ENCODE measurements around the gene COL6A5.

The COL6A5 gene

DNA sequence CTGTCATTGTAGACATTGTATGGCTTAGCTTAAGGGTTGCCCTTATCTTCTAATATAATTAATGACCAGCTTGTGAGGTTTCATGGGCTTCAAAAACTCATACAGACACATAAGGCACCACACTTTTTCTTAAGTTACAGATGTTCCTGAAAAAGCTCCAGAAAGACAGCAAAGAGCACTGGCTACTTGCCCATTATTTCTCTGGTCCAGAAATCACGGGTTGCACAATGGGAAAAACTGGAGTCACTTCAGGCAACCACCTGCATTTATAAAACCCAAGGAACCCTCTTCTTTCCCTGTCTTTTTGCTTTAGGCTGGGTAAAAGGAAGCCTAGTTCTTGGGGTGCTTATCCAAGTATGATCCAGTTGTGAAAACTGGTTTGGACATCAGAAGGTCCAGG lies 169.2 kb downstream of the COL6A5 start:
- Histone ChIP-seq H3K27me3 (ENCODE audit: insufficient read depth, low read length) (no peaks in the 10 kb centered on the region), H3F3A (ENCODE audit: insufficient read depth, low read length) (no peaks in the 10 kb centered on the region), H3K27ac (ENCODE audit: low read depth, low read length, poor library complexity, severe bottlenecking) (no peak overlapping the region)

DNA sequence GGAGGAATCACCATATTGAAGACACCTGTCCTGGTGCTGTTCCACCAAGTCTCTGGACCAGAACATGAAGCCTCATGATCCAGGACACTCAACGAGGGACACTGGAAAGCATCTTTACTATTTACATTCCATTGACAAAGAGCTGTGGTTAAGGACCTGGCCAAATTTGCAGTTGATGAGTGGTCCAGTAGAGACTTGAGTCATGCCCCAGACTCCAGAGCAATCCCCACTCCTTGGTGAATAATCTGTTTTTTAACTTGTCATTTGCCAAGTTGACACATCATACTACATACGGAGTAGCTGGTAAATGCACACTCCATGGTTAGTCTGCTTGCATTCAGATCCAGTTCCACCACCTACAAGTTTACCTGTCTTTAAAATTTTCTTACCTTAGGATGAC lies 170.3 kb downstream of the COL6A5 start:
- Histone ChIP-seq H3K27me3 (ENCODE audit: insufficient read depth, low read length) (no peaks in the 10 kb centered on the region), H3K4me3 (ENCODE audit: low read depth, low read length, poor library complexity, severe bottlenecking) (no peak overlapping the region), H3K9ac (ENCODE audit: low read length) (no peak overlapping the region), H3K36me3 (ENCODE audit: insufficient read depth, low read length) (no peaks in the 10 kb centered on the region), H3F3A (ENCODE audit: insufficient read depth, low read length) (no peaks in the 10 kb centered on the region), H2AFZ (ENCODE audit: low read length) (no peak overlapping the region), H3K4me2 (ENCODE audit: low read length) (no peak overlapping the region), H4K20me1 (ENCODE audit: insufficient read depth, low read length) (no peaks in the 10 kb centered on the region), H3K27ac (ENCODE audit: low read depth, low read length, poor library complexity, severe bottlenecking) (no peak overlapping the region), H3K9me3 (ENCODE audit: low read length) (no peaks in the 10 kb centered on the region), H3K4me1 (ENCODE audit: insufficient read depth, low read length, severe bottlenecking) (no peaks in the 10 kb centered on the region), H3K79me2 (ENCODE audit: insufficient read depth, low read length) (no peaks in the 10 kb centered on the region), H3K9me2 (ENCODE audit: low read depth, low read length) (no peaks in the 10 kb centered on the region)
- no peak for TF ChIP-seq CTCF (IDR thresholded peaks at IDR 0.05; ENCODE audit: low read length)
- no peak for TF ChIP-seq EZH2 (IDR thresholded peaks at IDR 0.05; ENCODE audit: borderline replicate concordance, low read length)

More for the DNA sequence above, 169.2 kb downstream of the COL6A5 start:
- Histone ChIP-seq H4K20me1 (ENCODE audit: insufficient read depth, low read length) (no peaks in the 10 kb centered on the region), H3K4me1 (ENCODE audit: insufficient read depth, low read length, severe bottlenecking) (no peaks in the 10 kb centered on the region), H3K79me2 (ENCODE audit: insufficient read depth, low read length) (no peaks in the 10 kb centered on the region), H3K4me2 (ENCODE audit: low read length) (no peak overlapping the region), H3K9me2 (ENCODE audit: low read depth, low read length) (no peaks in the 10 kb centered on the region), H2AFZ (ENCODE audit: low read length) (no peak overlapping the region), H3K9me3 (ENCODE audit: low read length) (no peaks in the 10 kb centered on the region), H3K9ac (ENCODE audit: low read length) (no peak overlapping the region), H3K4me3 (ENCODE audit: low read depth, low read length, poor library complexity, severe bottlenecking) (no peak overlapping the region), H3K36me3 (ENCODE audit: insufficient read depth, low read length) (no peaks in the 10 kb centered on the region)
- TF ChIP-seq EZH2 (IDR thresholded peaks at IDR 0.05; ENCODE audit: borderline replicate concordance, low read length), result no peak
- no peak for TF ChIP-seq CTCF (IDR thresholded peaks at IDR 0.05; ENCODE audit: low read length)

GRCh38 chr3:130516645-130517512 lies 171.4 kb downstream of the COL6A5 start, which contains the start of gene COL6A6:
TSS of gene COL6A6 (plus strand) at chr3:130517177. CDS start at chr3:130560365, 43,188 bp downstream.
- Histone ChIP-seq H3K79me2 (ENCODE audit: insufficient read depth, low read length) (no peaks in the 10 kb centered on the region), H3K9ac (ENCODE audit: low read length) (no peak within 1 kb of the TSS), H3K4me2 (ENCODE audit: low read length) (no peak within 1 kb of the TSS), H3K27me3 (ENCODE audit: insufficient read depth, low read length) (no peaks in the 10 kb centered on the region), H3K9me3 (ENCODE audit: low read length) (no peaks in the 10 kb centered on the region), H3K4me1 (ENCODE audit: insufficient read depth, low read length, severe bottlenecking) (no peaks in the 10 kb centered on the region), H3K4me3 (ENCODE audit: low read depth, low read length, poor library complexity, severe bottlenecking) (no peak within 1 kb of the TSS), H3F3A (ENCODE audit: insufficient read depth, low read length) (no peaks in the 10 kb centered on the region), H3K9me2 (ENCODE audit: low read depth, low read length) (no peaks in the 10 kb centered on the region), H3K36me3 (ENCODE audit: insufficient read depth, low read length) (no peaks in the 10 kb centered on the region), H3K27ac (ENCODE audit: low read depth, low read length, poor library complexity, severe bottlenecking) (no peak within 1 kb of the TSS), H4K20me1 (ENCODE audit: insufficient read depth, low read length) (no peaks in the 10 kb centered on the region), H2AFZ (ENCODE audit: low read length) (no peak within 1 kb of the TSS)
- no peak for TF ChIP-seq EZH2 (IDR thresholded peaks at IDR 0.05; ENCODE audit: borderline replicate concordance, low read length)
- TF ChIP-seq CTCF (IDR thresholded peaks at IDR 0.05; ENCODE audit: low read length), result no peak

Measured in OCI-LY1 (cell line).